GM04504 (cell line): ENCODE data around the gene ZNF396.

Experiments
- DNase-seq: peaks from one replicate; pipeline ENCODE4 v3.0.0-alpha.2; 2012; ENCODE audit warnings: low read depth

Gene ZNF396

GRCh38 chr18:35383136-35383535 is 6.0 kb upstream of the ZNF396 start:
- no peak for DNase-seq

GRCh38 chr18:35379421-35379820 is 2.3 kb upstream of the ZNF396 start:
- no peak for DNase-seq

- DNase-seq, result no peak
Observed at GRCh38 chr18:35378574-35378896, 1.4 kb upstream of the ZNF396 start.

- no peak for DNase-seq
Observed at GRCh38 chr18:35377875-35378573, 887 bp upstream of the ZNF396 start.

GRCh38 chr18:35376393-35376741 is 770 bp downstream of the ZNF396 start:
- DNase-seq, result no peak

GRCh38 chr18:35374708-35375107 is 2.4 kb downstream of the ZNF396 start:
- DNase-seq, result no peak

- peak; percentile 40 for DNase-seq
Observed at GRCh38 chr18:35371412-35372195, 5.5 kb downstream of the ZNF396 start.

GRCh38 chr18:35369126-35369525 is 8.0 kb downstream of the ZNF396 start:
- DNase-seq, result no peak

GRCh38 chr18:35368595-35368994 is 8.5 kb downstream of the ZNF396 start:
- no peak for DNase-seq

- no peak for DNase-seq
Observed at GRCh38 chr18:35362531-35362930, 14.6 kb downstream of the ZNF396 start.

- no peak for DNase-seq
Observed at GRCh38 chr18:35361570-35362321, 15.4 kb downstream of the ZNF396 start.

GRCh38 chr18:35355140-35355618 is 22.0 kb downstream of the ZNF396 start:
- DNase-seq, result peak; percentile 60

- no peak for DNase-seq
Observed at GRCh38 chr18:35352778-35353177, 24.4 kb downstream of the ZNF396 start.

GRCh38 chr18:35352283-35352682 is 24.9 kb downstream of the ZNF396 start:
- DNase-seq, result no peak

GRCh38 chr18:35348001-35348400 is 29.1 kb downstream of the ZNF396 start:
- DNase-seq, result no peak

GRCh38 chr18:35345950-35346349 is 31.2 kb downstream of the ZNF396 start:
- no peak for DNase-seq

GRCh38 chr18:35345460-35345921 is 31.6 kb downstream of the ZNF396 start:
- no peak for DNase-seq

GRCh38 chr18:35344736-35345459 is 32.2 kb downstream of the ZNF396 start:
- no peak for DNase-seq

- peak; percentile 85 for DNase-seq
Observed at GRCh38 chr18:35343936-35344735, 33.0 kb downstream of the ZNF396 start, which contains the start of gene ZNF24. ZNF24 (minus strand) TSS chr18:35344420; CDS start chr18:35340650, 3,770 bp downstream.

GRCh38 chr18:35343488-35343935 is 33.6 kb downstream of the ZNF396 start:
- no peak for DNase-seq

- no peak for DNase-seq
Observed at GRCh38 chr18:35337286-35337685, 39.9 kb downstream of the ZNF396 start.
